H1 (cell line): ENCODE results near the gene MACROH2A1. TPM values are rescaled to one million over a fixed set of nuclear protein-coding genes. Genes with fewer than 3 reads are reported as not detected.

ENCODE experiments used
- CTCF ChIA-PET: fragments of 300-600 bp; sonication (Branson Sonifier 250); formaldehyde crosslinking; loops from one replicate; lab custom pipeline; 2021; ENCODE audit not compliant: partially characterized antibody; lab: Charles Lee
- POLR2A ChIA-PET: fragments of 300-600 bp; sonication (Branson Sonifier 250); formaldehyde crosslinking; loops from one replicate; lab custom pipeline; 2021; ENCODE audit warnings: inconsistent platforms; ENCODE audit not compliant: partially characterized antibody; lab: Charles Lee
- DNase-seq, 2 experiments: peaks; one replicate each; pipeline versions ENCODE4 v3.0.0 to v3.0.0-alpha.2; 2010 to 2022; ENCODE audit warnings: low spot score in 2 of 2, low read depth in 1 of 2, mixed read lengths in 1 of 2
- FAIRE-seq: peaks from 2 replicates; lab custom pipeline; 2011; peaks lifted over from hg19 to GRCh38; lab: Jason Lieb, UNC
- H2AFZ ChIP-seq: 2 replicates; pipeline ENCODE4 v1.8.1; 2012; ENCODE audit warnings: low read length, inconsistent platforms
- H2AK5ac ChIP-seq: 2 replicates; pipeline ENCODE4 v1.6.1; 2013; ENCODE audit warnings: low read depth, low read length
- H2BK120ac ChIP-seq: replicated peaks from 2 replicates; pipeline ENCODE3; 2013; ENCODE audit warnings: low read depth, low read length, inconsistent platforms
- H2BK12ac ChIP-seq: 2 replicates; pipeline ENCODE4 v1.6.1; 2013; ENCODE audit warnings: low read depth, low read length
- H2BK15ac ChIP-seq: 2 replicates; pipeline ENCODE4 v1.6.1; 2013; ENCODE audit warnings: low read length
- H2BK20ac ChIP-seq: 2 replicates; pipeline ENCODE4 v1.6.1; 2013; ENCODE audit warnings: low read length
- H2BK5ac ChIP-seq: 2 replicates; pipeline ENCODE4 v1.6.1; 2013; ENCODE audit warnings: low read depth, low read length
- H3K14ac ChIP-seq: 2 replicates; pipeline ENCODE4 v1.6.1; 2013; ENCODE audit warnings: inconsistent platforms; ENCODE audit not compliant: insufficient read length
- H3K18ac ChIP-seq: 2 replicates; pipeline ENCODE4 v1.6.1; 2013; ENCODE audit warnings: low read length; ENCODE audit errors: extremely low read depth
- H3K23ac ChIP-seq: 2 replicates; pipeline ENCODE4 v1.6.1; 2013; ENCODE audit warnings: inconsistent platforms; ENCODE audit not compliant: insufficient read length
- H3K23me2 ChIP-seq: 2 replicates; pipeline ENCODE4 v1.6.1; 2013; ENCODE audit warnings: low read depth, low read length
- H3K27ac ChIP-seq: 2 replicates; pipeline ENCODE4 v1.6.1; 2011; ENCODE audit warnings: low read depth, low read length, inconsistent platforms
- H3K27me3 ChIP-seq, 4 experiments: replicated peaks in 1 of 4; 1 replicate in 1 of 4; 2 replicates in 3 of 4; pipeline versions ENCODE4 v1.6.1 to v1.8.1; 2011 to 2013; ENCODE audit warnings: low read length in 3 of 4, mild to moderate bottlenecking in 3 of 4, inconsistent platforms in 2 of 4, mixed read lengths in 2 of 4, moderate library complexity in 1 of 4; ENCODE audit not compliant: control insufficient read depth in 3 of 4, insufficient read depth in 3 of 4; ENCODE audit errors: extremely low read depth in 1 of 4
- H3K36me3 ChIP-seq, 4 experiments: 2 replicates each; pipeline versions ENCODE4 v1.6.1 to v1.8.1; 2011 to 2013; ENCODE audit warnings: mild to moderate bottlenecking in 4 of 4, low read length in 3 of 4, moderate library complexity in 2 of 4, control low read depth in 1 of 4, inconsistent platforms in 1 of 4; ENCODE audit not compliant: insufficient read depth in 4 of 4, control insufficient read depth in 2 of 4
- H3K4ac ChIP-seq: replicated peaks from 2 replicates; pipeline ENCODE3; 2013; ENCODE audit warnings: low read length, low read depth, mixed read lengths, inconsistent platforms; ENCODE audit not compliant: insufficient read length
- H3K4me1 ChIP-seq, 4 experiments: replicated peaks in 1 of 4; 1 replicate in 1 of 4; 2 replicates in 3 of 4; pipeline versions ENCODE4 v1.6.1 to v1.8.1; 2011 to 2013; ENCODE audit warnings: low read length in 3 of 4, inconsistent platforms in 2 of 4, mixed read lengths in 1 of 4; ENCODE audit not compliant: insufficient read depth in 4 of 4, control insufficient read depth in 3 of 4
- H3K4me2 ChIP-seq, 2 experiments: 2 replicates each; pipeline versions ENCODE4 v1.6.1 to v1.8.1; 2011 to 2013; ENCODE audit warnings: low read depth in 2 of 2, low read length in 2 of 2, control low read depth in 1 of 2, inconsistent platforms in 1 of 2, mild to moderate bottlenecking in 1 of 2; ENCODE audit not compliant: insufficient read depth in 1 of 2
- H3K4me3 ChIP-seq, 4 experiments: fragments of 200-600, 300-600 bp in 1 of 4; sonication (generic), shearing (Covaris generic), sonication (Bioruptor Twin) in 1 of 4; 2 replicates each; pipeline versions ENCODE4 v1.5.1 to v1.8.1; 2011 to 2016; ENCODE audit warnings: low read length in 4 of 4, low read depth in 3 of 4, control low read depth in 2 of 4, inconsistent platforms in 2 of 4, mild to moderate bottlenecking in 2 of 4, mixed read lengths in 1 of 4, moderate library complexity in 1 of 4; ENCODE audit not compliant: insufficient read depth in 2 of 4; ENCODE audit errors: extremely low read depth in 1 of 4
- H3K56ac ChIP-seq: replicated peaks from 2 replicates; pipeline ENCODE3; 2013; ENCODE audit warnings: low read depth, mild to moderate bottlenecking, mixed read lengths, low read length, inconsistent platforms; ENCODE audit not compliant: insufficient read length
- H3K79me1 ChIP-seq: 2 replicates; pipeline ENCODE4 v1.6.1; 2013; ENCODE audit warnings: low read depth, low read length, control low read depth
- H3K79me2 ChIP-seq, 2 experiments: 2 replicates each; pipeline versions ENCODE4 v1.6.1 to v1.8.1; 2012 to 2013; ENCODE audit warnings: low read length in 2 of 2, mild to moderate bottlenecking in 2 of 2, inconsistent platforms in 1 of 2; ENCODE audit not compliant: insufficient read depth in 2 of 2, control insufficient read depth in 1 of 2
- H3K9ac ChIP-seq, 4 experiments: replicated peaks in 1 of 4; 1 replicate in 1 of 4; 2 replicates in 3 of 4; pipeline versions ENCODE4 v1.6.1 to v1.8.1; 2011 to 2013; ENCODE audit warnings: low read depth in 3 of 4, low read length in 3 of 4, control low read depth in 2 of 4, mild to moderate bottlenecking in 2 of 4, moderate library complexity in 2 of 4, inconsistent platforms in 1 of 4; ENCODE audit errors: extremely low read depth in 1 of 4
- H3K9me3 ChIP-seq, 2 experiments: 2 replicates each; pipeline versions ENCODE4 v1.6.1 to v1.8.1; 2012 to 2013; ENCODE audit warnings: mild to moderate bottlenecking in 2 of 2, moderate library complexity in 2 of 2, control low read depth in 1 of 2, inconsistent platforms in 1 of 2, low read depth in 1 of 2, low read length in 1 of 2, mixed read lengths in 1 of 2; ENCODE audit not compliant: insufficient read depth in 2 of 2
- H4K20me1 ChIP-seq, 2 experiments: replicated peaks in 1 of 2; 2 replicates each; pipeline versions ENCODE3 to v1.8.1; 2011 to 2013; ENCODE audit warnings: inconsistent platforms in 2 of 2, low read length in 2 of 2, mild to moderate bottlenecking in 1 of 2; ENCODE audit not compliant: insufficient read depth in 2 of 2, control insufficient read depth in 1 of 2
- H4K5ac ChIP-seq: 2 replicates; pipeline ENCODE4 v1.6.1; 2013; ENCODE audit warnings: low read length, low read depth, mixed read lengths, inconsistent platforms; ENCODE audit not compliant: insufficient read length
- H4K8ac ChIP-seq: 2 replicates; pipeline ENCODE4 v1.8.0; 2013; ENCODE audit warnings: mild to moderate bottlenecking, moderate library complexity, low read length, inconsistent platforms; ENCODE audit not compliant: insufficient read depth; ENCODE audit errors: extremely low read depth
- H4K91ac ChIP-seq: replicated peaks from 2 replicates; pipeline ENCODE3; 2013; ENCODE audit warnings: low read length, mixed read lengths, inconsistent platforms; ENCODE audit not compliant: insufficient read length
- ATF3 ChIP-seq: IDR thresholded peaks from 2 replicates; pipeline ENCODE4 v1.6.1; 2011; ENCODE audit warnings: low read depth, mild to moderate bottlenecking, low read length; ENCODE audit not compliant: insufficient read depth
- BCL11A ChIP-seq, 2 experiments: IDR thresholded peaks; one replicate each; pipeline ENCODE4 v1.6.1; 2011; ENCODE audit warnings: low read depth in 2 of 2, low read length in 2 of 2, mild to moderate bottlenecking in 2 of 2
- CBX8 ChIP-seq: fragments of 300-800, 300-1000 bp; sonication (generic); IDR thresholded peaks from 2 replicates; pipeline ENCODE4 v1.7.1; 2016; ENCODE audit warnings: low read depth, low read length, borderline replicate concordance
- CREB1 ChIP-seq: IDR thresholded peaks from 2 replicates; pipeline ENCODE4 v1.6.1; 2012; ENCODE audit warnings: inconsistent platforms
- CTBP2 ChIP-seq: IDR thresholded peaks from 2 replicates; pipeline ENCODE4 v1.7.0; 2011; ENCODE audit warnings: borderline replicate concordance, mild to moderate bottlenecking, moderate library complexity, mixed read lengths, low read length; ENCODE audit not compliant: insufficient read depth, insufficient read length
- KDM4A ChIP-seq: IDR thresholded peaks from one replicate; pipeline ENCODE4 v1.7.1; 2012; ENCODE audit warnings: low read depth, mild to moderate bottlenecking, moderate library complexity, low read length, inconsistent platforms; ENCODE audit not compliant: severe bottlenecking
- MAFK ChIP-seq: IDR thresholded peaks from 2 replicates; pipeline ENCODE4 v1.6.1; 2012; ENCODE audit warnings: low read depth, mild to moderate bottlenecking, improper control_type of control experiment, low read length
- MAX ChIP-seq: IDR thresholded peaks from 2 replicates; pipeline ENCODE4 v1.6.1; 2012; ENCODE audit warnings: inconsistent platforms
- POLR2AphosphoS5 ChIP-seq: IDR thresholded peaks from 2 replicates; pipeline ENCODE4 v1.6.1; 2011; ENCODE audit warnings: low read depth, low read length
- RXRA ChIP-seq: IDR thresholded peaks from 2 replicates; pipeline ENCODE4 v1.6.1; 2011; ENCODE audit warnings: low read depth, mild to moderate bottlenecking, low read length, moderate library complexity; ENCODE audit not compliant: insufficient read depth
- SP1 ChIP-seq: IDR thresholded peaks from 2 replicates; pipeline ENCODE4 v1.6.1; 2011; ENCODE audit warnings: low read depth, low read length
- SRF ChIP-seq: IDR thresholded peaks from 2 replicates; pipeline ENCODE4 v1.6.1; 2011; ENCODE audit warnings: mild to moderate bottlenecking, low read depth, low read length, moderate library complexity
- TAF7 ChIP-seq: optimal IDR thresholded peaks from 2 replicates; pipeline ENCODE3; 2011; ENCODE audit warnings: low read depth, mild to moderate bottlenecking, inconsistent platforms, low read length, moderate library complexity, borderline replicate concordance
- ZNF274 ChIP-seq: IDR thresholded peaks from 2 replicates; pipeline ENCODE4 v1.7.0; 2012; ENCODE audit warnings: low read length, borderline replicate concordance; ENCODE audit errors: extremely low read depth
- whole genome bisulfite sequencing, 2 experiments: shearing (Covaris generic) in 1 of 2; methylation state at CpG; one replicate each; pipeline versions ENCODE4 v1.1.6 to v1.1.7; 2013 to 2015; ENCODE audit warnings: low lambda C conversion rate in 2 of 2, mixed read lengths in 2 of 2, inconsistent platforms in 1 of 2, low coverage in 1 of 2, missing lambda C conversion rate in 1 of 2; ENCODE audit not compliant: insufficient replicate concordance in 2 of 2, insufficient coverage in 1 of 2, insufficient read length in 1 of 2; ENCODE audit errors: extremely low coverage in 1 of 2, missing lambda C conversion rate in 1 of 2; 5-methylcytosine and 5-hydroxymethylcytosine counted together
- polyA plus RNA-seq, 7 experiments: library from polyadenylated mRNA; depleted of rRNA in 3 of 7; stranded (reverse) in 5 of 7; unstranded in 2 of 7; fragments of >200 nt in 5 of 7; fragments of 200-250 nt in 2 of 7; gene quantifications; 1 replicate in 5 of 7; 2 replicates in 1 of 7; 4 replicates in 1 of 7; pipeline versions ENCODE4 v1.2.1 to v1.2.3, GENCODE V29; 2011 to 2013; ENCODE audit warnings: missing spikeins in 2 of 7, mixed read lengths in 2 of 7
- total RNA-seq: library from RNA; stranded (reverse); fragmentation: NEBNext Ultra II Directional; extraction: Animal tissue kit (Norgen Biotek cat#: 25700); gene quantifications from 2 replicates; pipeline ENCODE4 v1.2.1, GENCODE V29; 2021

MACROH2A1 gene
- total and polyA plus RNA-seq, 2 of the 8 experiments (the other 6 are each of a cell fraction or from before 2014, with no cell fraction given) = 60.0 to 92.3 TPM

GRCh38 chr5:135405082-135405481 is 6.1 kb upstream of the MACROH2A1 start:
- Histone ChIP-seq H4K20me1 (peaks cover 0 to 3% of the 10 kb centered on the region in 2 experiments), H3K27ac (no peak overlapping the region), H4K91ac (no peak overlapping the region), H3K4me2 (no peak overlapping the region), H3K4me1 (peaks cover 4 to 12% (median 5%) of the 10 kb centered on the region in 4 experiments; a peak in 6 of 7 replicates), H3K79me2 (no peaks in the 10 kb centered on the region), H3K23ac (no peak overlapping the region), H2BK20ac (no peak overlapping the region), H3K56ac (no peak overlapping the region), H4K8ac (no peak overlapping the region), H3K14ac (no peak overlapping the region), H4K5ac (no peak overlapping the region), H2BK5ac (no peak overlapping the region), H2AFZ (no peak overlapping the region), H2BK12ac (no peak overlapping the region), H3K27me3 (peaks cover 6 to 27% (median 25%) of the 10 kb centered on the region in 4 experiments), H2BK120ac (no peak overlapping the region), H3K4ac (no peak overlapping the region), H2BK15ac (no peak overlapping the region), H3K18ac (no peak overlapping the region), H3K4me3 (no peak overlapping the region), H3K79me1 (no peaks in the 10 kb centered on the region), H3K36me3 (no peaks in the 10 kb centered on the region; a peak in 1 of 8 replicates), H3K23me2 (peaks cover 5% of the 10 kb centered on the region), H3K9me3 (peaks cover 0 to 9% of the 10 kb centered on the region in 2 experiments; a peak in 3 of 4 replicates), H3K9ac (no peak overlapping the region), H2AK5ac (no peak overlapping the region)
- 85% methylated on average over 2 of the region's 2 CpGs; no CpG with 5 or more reads in 1 of the 2 experiments for WGBS, 2 experiments
- no peak for DNase-seq
- ChIA-PET POLR2A (interaction anchor here (0.6 kb wide), 1 partner anchor 22 kb away, joined by 4 read pairs; no protein-coding TSS in a partner anchor), CTCF (no interaction called here)
- FAIRE-seq = no peak
- TF ChIP-seq ATF3 = no peak
- no peak for TF ChIP-seq CREB1
- TF ChIP-seq MAFK = no peak
- no peak for TF ChIP-seq CTBP2
- no peak for TF ChIP-seq KDM4A
- TF ChIP-seq POLR2AphosphoS5 = no peak
- TF ChIP-seq SRF = no peak
- TF ChIP-seq TAF7 = no peak
- TF ChIP-seq BCL11A (IDR thresholded peaks at IDR 0.05; ENCODE audit: low read depth in 2 of 2, low read length in 2 of 2) = no peak
- TF ChIP-seq SP1 = no peak
- TF ChIP-seq RXRA = no peak
- TF ChIP-seq ZNF274 = no peak
- TF ChIP-seq CBX8 = no peak
- no peak for TF ChIP-seq MAX
